Panc1 (cell line): ENCODE measurements around the gene CDC45.

Experiments used
- POLR2AphosphoS5 ChIP-seq: IDR thresholded peaks from 2 replicates; pipeline ENCODE4 v1.6.1; 2012; ENCODE audit warnings: mild to moderate bottlenecking, low read depth, low read length, moderate library complexity
- TF ChIP-seq, protein P1 (sequence below): fragments of 450-650 bp; IDR thresholded peaks from 2 replicates; pipeline ENCODE4 v1.5.1; 2017; ENCODE audit warnings: mild to moderate bottlenecking

- TF ChIP-seq, protein P1, sequence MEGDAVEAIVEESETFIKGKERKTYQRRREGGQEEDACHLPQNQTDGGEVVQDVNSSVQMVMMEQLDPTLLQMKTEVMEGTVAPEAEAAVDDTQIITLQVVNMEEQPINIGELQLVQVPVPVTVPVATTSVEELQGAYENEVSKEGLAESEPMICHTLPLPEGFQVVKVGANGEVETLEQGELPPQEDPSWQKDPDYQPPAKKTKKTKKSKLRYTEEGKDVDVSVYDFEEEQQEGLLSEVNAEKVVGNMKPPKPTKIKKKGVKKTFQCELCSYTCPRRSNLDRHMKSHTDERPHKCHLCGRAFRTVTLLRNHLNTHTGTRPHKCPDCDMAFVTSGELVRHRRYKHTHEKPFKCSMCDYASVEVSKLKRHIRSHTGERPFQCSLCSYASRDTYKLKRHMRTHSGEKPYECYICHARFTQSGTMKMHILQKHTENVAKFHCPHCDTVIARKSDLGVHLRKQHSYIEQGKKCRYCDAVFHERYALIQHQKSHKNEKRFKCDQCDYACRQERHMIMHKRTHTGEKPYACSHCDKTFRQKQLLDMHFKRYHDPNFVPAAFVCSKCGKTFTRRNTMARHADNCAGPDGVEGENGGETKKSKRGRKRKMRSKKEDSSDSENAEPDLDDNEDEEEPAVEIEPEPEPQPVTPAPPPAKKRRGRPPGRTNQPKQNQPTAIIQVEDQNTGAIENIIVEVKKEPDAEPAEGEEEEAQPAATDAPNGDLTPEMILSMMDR: no peak
- TF ChIP-seq POLR2AphosphoS5: no peak
Measured at GRCh38 chr22:19499236-19499879, 19.6 kb downstream of the CDC45 start.
